Cerebellar cortex (tissue), 1 donor: ENCODE results near the gene CHST13.

Experiments
- DNase-seq: peaks from one replicate; pipeline ENCODE4 v3.0.0-alpha.2; 2015; ENCODE audit warnings: low spot score

CHST13 gene

DNA sequence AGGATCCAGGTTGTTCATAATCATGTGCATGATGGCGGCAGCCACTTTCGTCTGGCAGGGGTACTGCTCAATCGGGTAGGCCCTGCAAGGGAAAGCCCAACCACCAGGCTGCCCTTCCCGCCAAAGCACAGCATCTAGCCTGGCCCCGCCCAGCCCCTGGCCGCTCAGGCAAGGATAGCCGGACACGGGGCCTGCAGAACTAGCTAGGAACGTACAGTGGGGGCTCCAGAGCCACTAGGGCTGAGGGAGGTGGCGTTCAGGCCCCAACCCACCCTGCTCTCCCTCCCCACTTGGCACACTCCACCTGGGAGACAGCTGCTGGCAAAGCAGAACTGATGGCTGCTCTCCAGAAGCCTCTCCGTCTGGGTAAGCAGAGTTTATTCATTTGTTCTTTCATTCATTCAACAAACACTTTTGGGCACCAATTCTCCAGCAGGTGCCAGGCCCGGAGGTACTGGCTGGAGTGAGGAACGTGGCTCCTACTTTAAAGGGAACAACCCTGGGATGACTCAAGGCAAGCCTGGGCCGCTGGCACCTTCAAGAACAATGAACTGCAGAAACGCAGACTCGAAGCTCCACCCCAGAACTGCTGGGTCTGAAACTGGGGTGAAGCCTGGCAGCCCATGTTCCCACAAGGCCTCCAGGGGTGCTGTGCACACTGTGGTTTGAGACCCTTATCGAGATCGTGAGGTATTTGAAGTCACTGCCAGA is 14.2 kb upstream of the CHST13 start:
- DNase-seq: no peak

DNA sequence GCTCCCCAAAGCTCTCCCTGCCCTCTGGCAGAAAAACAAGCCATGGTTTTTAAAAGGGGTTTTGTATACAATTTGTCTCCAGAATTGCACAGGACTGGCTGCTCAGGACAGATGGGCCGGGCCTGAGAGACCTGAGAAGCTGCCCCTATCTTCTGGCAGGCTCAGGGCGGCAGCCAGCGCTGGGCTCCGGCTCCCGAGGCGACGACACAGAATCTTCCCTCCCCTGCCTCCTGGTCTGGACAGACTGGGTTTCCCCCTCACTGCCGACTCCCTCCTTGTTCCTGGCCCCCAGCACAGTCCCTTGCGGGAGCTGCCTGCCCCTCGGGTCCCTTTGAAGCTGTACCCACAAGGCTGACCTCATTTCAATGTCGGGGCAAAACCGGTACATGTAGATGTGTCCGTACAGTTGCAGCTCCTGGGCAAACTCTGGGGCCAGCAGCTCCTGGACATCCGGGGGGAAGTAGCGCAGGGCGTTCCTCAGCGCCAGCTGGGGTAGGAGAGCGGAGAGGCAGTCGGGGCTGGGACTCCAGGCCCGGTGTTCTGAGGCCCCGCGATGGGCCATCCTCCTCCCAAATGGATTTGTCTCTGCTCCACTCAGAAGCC is 13.5 kb upstream of the CHST13 start:
- DNase-seq: no peak

GRCh38 chr3:126511291-126511690 is 12.7 kb upstream of the CHST13 start:
- DNase-seq: no peak

DNA sequence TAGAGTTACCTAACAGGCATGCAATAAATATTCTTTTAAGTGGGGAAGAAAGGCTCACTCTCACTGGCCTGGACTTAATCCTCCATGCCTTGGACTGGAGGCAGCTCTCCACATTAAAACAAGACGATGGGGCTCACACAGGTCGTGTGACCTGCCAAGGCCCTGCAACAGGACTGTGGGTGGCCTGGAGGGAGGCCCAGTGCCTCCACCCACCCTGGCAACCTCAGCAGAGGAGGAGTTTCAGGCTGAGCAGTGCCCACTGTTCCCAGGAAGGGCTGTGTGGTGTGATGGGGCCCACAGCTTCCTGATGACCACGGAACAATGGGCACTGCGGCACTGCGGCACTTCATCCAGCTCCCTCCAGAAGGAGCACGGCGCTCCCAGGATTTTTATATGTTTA is 11.9 kb upstream of the CHST13 start:
- peak; percentile 54 for DNase-seq

- peak; percentile 14 for DNase-seq
These were observed 10.9 kb upstream of the CHST13 start for GRCh38 chr3:126512916-126513650.

DNA sequence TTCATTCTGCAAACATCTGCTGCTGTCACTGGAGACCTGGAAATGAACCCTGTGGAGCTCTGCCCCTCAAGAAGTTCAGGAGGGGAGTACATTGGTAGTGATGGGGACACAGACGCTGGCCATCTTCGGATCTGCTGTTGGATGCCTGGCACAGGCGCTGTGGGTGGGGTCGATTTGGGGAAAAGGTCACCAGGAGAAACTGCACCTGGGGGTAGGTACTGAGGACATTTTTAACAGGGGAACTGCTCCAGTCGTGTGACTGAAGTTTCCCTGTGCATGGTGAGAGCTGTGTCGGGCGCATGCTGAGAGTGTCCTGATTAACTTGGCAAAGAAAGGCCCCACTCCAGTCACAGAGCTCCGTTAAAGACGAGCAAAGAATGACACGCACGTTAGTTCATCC is 9.8 kb upstream of the CHST13 start:
- DNase-seq: peak; percentile 20

GRCh38 chr3:126515066-126515706 is 8.8 kb upstream of the CHST13 start:
- DNase-seq: no peak

- no peak for DNase-seq
These were observed 7.6 kb upstream of the CHST13 start for GRCh38 chr3:126516152-126516935.

- DNase-seq: no peak
These were observed 7.0 kb upstream of the CHST13 start for GRCh38 chr3:126516936-126517290.

GRCh38 chr3:126517291-126517951 is 6.5 kb upstream of the CHST13 start, which contains the start of gene UROC1:
UROC1 (minus strand) TSS chr3:126517773; CDS start chr3:126517719, 54 bp downstream.
- no peak for DNase-seq

- DNase-seq: no peak
These were observed 5.8 kb upstream of the CHST13 start for GRCh38 chr3:126517986-126518778.

GRCh38 chr3:126518779-126519177 is 5.2 kb upstream of the CHST13 start:
- DNase-seq: no peak

DNA sequence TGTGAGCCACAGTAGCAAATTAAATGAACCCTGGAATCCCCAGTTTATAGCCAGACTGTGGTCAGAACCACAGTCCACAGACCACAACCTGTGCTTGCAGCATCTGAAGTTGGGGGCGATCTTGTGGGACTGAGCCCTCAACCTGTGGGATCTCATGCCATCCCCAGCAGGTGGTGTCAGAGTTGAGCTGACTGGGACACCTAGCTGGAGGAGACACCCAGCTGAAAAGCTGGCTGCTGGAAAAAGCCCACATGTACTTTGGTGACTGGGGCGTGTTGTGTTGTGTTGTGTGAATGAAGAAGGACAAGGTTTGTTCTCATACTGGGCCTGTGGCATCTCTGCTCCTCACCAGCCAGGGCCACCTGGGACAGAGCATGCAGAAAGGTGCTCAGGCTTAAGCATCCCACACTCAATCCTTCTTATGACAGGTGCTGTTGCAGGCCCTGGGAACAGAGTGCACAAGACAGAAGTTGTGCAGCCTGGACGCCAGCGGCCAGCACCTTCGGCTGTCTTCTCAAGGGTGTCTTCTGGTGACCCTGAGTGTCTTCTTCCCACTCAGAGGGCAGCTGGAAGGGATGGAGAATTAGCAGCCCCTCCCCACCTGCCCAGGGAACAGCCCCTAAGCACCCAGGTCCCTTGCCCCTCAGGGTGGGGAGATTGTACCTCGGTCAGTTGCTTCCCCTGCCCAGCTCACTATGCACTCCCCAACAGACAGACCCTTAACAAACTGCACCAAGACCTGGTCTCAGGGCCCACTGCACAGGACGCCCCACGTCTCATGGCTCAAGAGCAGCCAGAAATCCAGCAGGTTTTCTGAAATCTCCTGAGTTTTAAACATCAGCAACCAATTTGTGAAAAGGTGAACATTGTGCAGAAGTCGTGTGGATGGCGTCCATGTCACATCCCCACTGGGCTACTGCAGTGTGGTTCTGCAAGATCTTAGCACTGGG is 4.2 kb upstream of the CHST13 start:
- no peak for DNase-seq

DNA sequence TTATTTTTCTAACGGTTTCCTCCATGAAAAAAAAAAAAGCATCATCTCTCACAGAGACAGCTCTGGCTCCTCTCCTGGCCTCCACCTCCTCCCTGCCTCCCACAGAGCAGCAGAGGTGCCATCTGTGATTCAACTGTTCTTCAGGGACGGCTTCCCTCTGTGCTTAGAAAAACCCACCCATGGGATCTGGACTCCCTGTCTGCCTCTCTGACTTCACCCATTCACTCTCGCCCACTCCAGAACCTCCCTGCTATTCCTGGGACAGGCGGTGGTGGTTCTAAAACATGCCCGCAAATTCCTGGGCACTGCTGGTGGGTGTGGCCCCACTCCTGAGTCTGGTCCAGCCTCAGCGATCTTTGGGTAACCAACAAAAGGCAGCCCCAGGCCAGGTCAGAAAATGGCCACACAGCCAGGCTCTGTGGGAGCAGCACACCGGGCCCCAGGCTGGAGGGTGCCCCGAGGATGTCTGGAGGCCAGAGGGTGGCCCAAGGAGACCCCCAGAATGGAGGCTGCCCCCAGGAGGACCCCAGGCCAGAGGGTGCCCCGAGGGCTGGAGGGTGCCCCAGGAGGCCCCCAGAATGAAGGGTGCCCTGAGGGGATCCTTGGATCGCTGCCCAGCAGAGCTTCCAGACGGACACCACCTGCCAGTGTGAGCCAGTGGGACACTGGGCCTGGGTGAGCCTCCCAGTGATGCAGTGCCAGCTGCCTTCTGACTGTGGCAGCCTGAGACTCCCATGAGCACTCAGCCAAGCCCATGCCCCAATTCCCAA is 2.6 kb upstream of the CHST13 start:
- no peak for DNase-seq

DNA sequence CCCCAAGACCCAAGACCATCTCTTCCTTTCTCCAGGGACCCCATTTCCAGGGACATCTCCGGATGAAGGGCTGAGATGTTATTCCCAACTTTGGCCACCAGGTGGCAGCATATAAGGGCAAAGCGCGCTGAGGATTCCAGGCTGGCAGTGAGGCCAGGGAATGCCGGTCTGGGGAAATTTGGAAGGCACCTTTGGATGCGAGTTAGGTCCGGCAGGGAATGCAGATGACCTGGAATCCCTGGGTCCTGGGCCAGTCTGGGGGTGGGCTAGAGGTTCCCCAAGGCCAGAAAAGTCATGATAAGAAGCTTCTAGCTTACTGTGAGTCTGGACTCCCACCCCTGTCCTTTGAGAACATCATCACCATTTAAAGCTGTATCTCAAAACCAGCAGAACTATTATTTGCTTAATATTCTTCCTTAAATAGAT is 1.6 kb upstream of the CHST13 start:
- DNase-seq: peak; percentile 79

DNA sequence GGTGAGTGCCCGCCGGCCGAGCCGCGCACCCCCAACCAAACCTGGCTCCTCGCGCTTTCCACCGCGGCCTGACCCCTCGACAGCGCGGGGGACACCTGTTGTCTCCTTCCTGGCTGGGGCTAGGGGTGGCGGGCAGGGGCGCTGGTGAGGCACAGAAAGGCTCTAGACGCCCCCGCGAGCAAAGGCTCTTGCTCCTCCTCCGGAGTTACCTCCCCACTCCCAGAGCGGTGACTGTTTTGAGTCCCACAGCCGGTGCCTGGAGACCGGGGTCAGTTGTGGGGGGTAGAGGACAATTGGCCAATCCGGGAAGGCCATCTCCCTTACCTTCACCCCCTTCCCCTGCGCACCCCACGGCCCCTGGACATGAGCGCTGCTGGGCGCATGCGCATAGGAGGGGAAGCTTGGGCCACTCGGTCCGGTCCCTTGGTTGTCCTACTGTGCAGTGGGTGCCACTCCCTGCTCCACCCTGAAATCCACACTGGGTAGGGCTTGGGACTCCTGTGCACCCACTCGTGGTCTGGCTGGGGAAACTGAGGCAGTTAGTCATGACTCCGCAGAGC is 554 bp downstream of the CHST13 start:
- DNase-seq: no peak

- DNase-seq: no peak
These were observed 1.3 kb downstream of the CHST13 start for GRCh38 chr3:126525091-126525852.
